Glomerular visceral epithelial cell (primary cell): Measurements from ENCODE around the gene RAPGEF3.
A peak's percentile ranks its signal among the peaks of the same experiment; 100 is the strongest.

ENCODE experiments used
- DNase-seq: peaks from one replicate; pipeline ENCODE4 v3.0.0-alpha.2; 2016; ENCODE audit errors: extremely low spot score

RAPGEF3 gene

GRCh38 chr12:47791351-47791746, 32.7 kb upstream of the RAPGEF3 start:
- no peak for DNase-seq

- no peak for DNase-seq
These were observed 32.1 kb upstream of the RAPGEF3 start for GRCh38 chr12:47790676-47791350.

GRCh38 chr12:47789712-47790489, 31.2 kb upstream of the RAPGEF3 start:
- DNase-seq = no peak

GRCh38 chr12:47789141-47789540, 30.5 kb upstream of the RAPGEF3 start:
- DNase-seq = no peak

GRCh38 chr12:47787596-47788319, 29.1 kb upstream of the RAPGEF3 start:
- no peak for DNase-seq

- DNase-seq = no peak
These were observed 28.1 kb upstream of the RAPGEF3 start for GRCh38 chr12:47786662-47787280.

- no peak for DNase-seq
These were observed 27.4 kb upstream of the RAPGEF3 start for GRCh38 chr12:47785887-47786661.

GRCh38 chr12:47785036-47785886, 26.6 kb upstream of the RAPGEF3 start:
- DNase-seq = no peak

- no peak for DNase-seq
These were observed 25.4 kb upstream of the RAPGEF3 start for GRCh38 chr12:47783821-47784819.

- DNase-seq = no peak
These were observed 24.5 kb upstream of the RAPGEF3 start for GRCh38 chr12:47783024-47783755.

GRCh38 chr12:47782372-47782770, 23.7 kb upstream of the RAPGEF3 start:
- no peak for DNase-seq

GRCh38 chr12:47781479-47782371, 23.0 kb upstream of the RAPGEF3 start:
- no peak for DNase-seq

GRCh38 chr12:47779943-47780504, 21.3 kb upstream of the RAPGEF3 start:
- DNase-seq = no peak

- DNase-seq = peak; percentile 87
These were observed 20.7 kb upstream of the RAPGEF3 start for GRCh38 chr12:47779301-47779942.

- no peak for DNase-seq
These were observed 20.2 kb upstream of the RAPGEF3 start for GRCh38 chr12:47778881-47779280.

- no peak for DNase-seq
These were observed 19.3 kb upstream of the RAPGEF3 start for GRCh38 chr12:47777741-47778558.
